Measurements from ENCODE around the gene SPECC1L.

DNA sequence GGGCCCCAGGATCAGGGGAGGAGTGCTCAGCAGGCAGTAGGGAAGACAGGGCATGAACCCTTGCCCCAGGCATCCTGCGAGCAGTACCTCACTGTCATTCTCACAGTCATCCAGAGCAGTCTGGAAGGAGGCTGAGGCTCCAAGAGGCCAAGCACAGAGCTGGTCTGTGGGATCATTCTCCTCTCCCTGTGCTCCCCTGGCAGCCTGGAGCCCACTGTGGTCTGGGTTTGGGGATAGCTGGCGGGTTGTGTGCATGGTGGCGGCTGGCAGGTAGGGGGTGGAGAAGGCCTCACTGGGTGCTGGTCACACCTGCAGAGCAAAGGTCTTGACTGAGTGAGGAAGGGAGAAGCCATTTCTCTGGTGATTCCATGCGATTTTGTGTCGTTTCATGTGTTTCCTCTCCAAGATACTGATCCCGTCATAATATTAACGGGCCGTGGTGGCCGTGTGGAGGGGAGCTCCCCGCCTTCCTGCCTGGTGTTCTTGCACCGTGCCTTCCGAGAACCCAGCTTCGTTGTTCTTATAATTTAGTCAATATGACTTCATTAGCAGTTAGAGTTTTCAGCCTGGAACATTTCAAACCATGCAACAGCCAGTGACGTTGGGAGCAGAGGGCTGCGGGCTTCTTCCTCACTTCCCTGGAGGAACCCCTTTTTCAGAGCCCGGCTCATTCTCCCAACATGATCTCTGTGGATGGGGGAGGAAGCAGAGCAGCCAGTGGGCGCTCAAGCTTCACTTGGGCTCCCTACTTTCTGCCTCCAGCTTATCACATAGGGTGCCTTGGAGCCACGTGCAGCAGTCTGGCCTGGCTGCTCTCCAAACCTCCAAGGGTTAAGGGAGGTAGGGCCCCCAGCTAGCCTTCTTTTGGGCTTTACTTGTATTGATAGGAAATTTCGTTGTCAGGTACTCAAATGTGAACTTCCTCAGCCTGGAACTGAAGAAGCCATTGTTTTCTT is 136.0 kb downstream of the SPECC1L start:
- TF ChIP-seq, protein P1, sequence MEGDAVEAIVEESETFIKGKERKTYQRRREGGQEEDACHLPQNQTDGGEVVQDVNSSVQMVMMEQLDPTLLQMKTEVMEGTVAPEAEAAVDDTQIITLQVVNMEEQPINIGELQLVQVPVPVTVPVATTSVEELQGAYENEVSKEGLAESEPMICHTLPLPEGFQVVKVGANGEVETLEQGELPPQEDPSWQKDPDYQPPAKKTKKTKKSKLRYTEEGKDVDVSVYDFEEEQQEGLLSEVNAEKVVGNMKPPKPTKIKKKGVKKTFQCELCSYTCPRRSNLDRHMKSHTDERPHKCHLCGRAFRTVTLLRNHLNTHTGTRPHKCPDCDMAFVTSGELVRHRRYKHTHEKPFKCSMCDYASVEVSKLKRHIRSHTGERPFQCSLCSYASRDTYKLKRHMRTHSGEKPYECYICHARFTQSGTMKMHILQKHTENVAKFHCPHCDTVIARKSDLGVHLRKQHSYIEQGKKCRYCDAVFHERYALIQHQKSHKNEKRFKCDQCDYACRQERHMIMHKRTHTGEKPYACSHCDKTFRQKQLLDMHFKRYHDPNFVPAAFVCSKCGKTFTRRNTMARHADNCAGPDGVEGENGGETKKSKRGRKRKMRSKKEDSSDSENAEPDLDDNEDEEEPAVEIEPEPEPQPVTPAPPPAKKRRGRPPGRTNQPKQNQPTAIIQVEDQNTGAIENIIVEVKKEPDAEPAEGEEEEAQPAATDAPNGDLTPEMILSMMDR (IDR thresholded peaks at IDR 0.05), result no peak
- no peak for TF ChIP-seq POLR2AphosphoS5 (IDR thresholded peaks at IDR 0.05)

Measured in stomach (tissue), 4 donors.